Measurements from ENCODE around the gene CMBL. TPM values are rescaled to one million over a fixed set of nuclear protein-coding genes. Genes with fewer than 3 reads are reported as not detected.
A peak's percentile ranks its signal among the peaks of the same experiment; 100 is the strongest.
"Not testable (repeated sequence)": the region's sequence is repeated elsewhere in the genome, so short reads cannot be mapped to it uniquely, and the experiment has no call there.

Gene CMBL
- polyA plus RNA-seq, 3 donors = 41.1 to 51.0 (median 49.8) TPM

DNA sequence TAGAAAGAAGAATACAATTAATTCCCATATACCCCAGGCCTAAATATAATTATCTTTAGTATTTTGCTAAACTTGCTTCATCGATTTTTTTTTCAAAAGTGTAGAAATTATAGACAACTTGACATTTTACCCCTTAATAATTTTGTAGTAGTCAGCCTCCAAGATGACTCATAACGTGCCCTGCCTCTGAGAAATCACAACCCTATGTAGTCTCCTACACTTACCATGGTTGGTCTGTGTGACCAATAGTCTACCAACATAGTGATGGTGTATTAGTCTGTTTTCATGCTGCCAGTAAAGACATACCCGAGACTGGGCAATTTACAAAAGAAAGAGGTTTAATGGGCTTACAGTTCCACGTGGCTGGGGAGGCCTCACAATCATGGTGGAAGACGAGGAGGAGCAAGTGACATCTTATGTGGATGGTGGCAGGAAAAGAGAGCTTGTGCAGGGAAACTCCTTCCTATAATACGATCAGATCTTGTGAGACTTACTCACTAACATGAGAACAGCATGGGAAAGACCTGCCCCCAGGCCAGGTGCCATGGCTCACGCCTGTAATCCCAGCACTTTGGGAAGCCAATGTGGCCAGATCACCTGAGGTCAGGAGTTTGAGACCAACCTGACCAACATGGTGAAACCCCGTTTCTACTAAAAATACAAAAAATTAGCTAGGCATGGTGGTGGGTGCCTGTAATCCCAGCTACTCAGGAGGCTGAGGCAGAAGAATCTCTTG, 3.3 kb upstream of the CMBL start:
- not testable (repeated sequence) for DNase-seq (ENCODE audit: low read depth in 3 of 3, low spot score in 2 of 3)

DNA sequence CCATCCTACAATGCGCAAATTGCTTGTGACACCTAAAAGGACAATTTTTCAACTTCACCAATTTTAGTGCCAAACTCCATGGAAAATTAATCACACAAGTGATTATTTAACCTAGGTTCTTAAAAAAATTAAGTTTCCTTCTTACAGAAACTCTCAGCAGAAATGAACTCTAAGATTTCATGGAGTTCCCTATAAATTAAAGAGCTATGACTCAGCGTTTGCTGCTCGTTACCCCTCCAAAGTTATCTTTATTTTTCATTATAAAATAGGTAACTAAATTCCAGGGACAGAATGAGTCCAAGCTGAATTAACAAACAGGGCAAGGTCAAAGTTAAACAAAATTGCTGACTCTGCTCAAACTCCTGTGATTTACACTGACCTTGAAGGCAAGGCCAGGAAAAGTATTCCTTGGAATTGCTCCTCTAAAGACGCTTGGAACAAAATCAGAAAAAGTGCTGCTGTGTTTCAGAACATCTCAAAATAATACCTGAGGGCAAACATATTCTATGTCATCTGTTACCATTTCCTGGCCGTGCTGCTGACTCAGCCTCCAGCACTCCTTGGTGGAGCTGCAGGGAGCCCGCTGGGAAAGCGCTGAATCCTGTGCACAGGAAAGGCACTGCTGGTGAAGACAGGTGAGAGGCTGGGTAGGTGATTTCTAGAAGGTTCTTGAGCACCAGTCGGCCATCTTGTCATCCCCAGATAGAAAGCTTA, 2.5 kb upstream of the CMBL start:
- DNase-seq (ENCODE audit: low read depth in 3 of 3, low spot score in 2 of 3) = no peak

DNA sequence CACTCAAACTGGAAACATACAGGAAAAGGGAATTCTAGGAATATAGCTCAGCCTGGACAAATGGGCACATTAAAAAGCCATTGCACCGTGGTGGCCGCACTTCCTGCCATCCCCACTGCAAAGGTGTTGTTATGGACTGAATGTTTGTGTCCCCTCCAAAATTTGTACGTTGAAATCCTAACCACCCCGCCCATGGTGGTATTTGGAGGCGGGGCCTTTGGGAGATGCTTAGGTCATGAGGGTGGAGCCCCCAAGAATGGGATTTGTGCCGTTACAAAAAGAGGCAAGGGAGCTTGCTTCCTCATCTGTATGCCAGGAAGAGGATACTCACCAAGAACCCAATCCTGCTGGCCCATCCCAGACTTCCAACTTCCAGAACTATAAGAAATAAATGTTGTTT, 1.1 kb upstream of the CMBL start:
- DNase-seq (ENCODE audit: low read depth in 3 of 3, low spot score in 2 of 3) = no peak

DNA sequence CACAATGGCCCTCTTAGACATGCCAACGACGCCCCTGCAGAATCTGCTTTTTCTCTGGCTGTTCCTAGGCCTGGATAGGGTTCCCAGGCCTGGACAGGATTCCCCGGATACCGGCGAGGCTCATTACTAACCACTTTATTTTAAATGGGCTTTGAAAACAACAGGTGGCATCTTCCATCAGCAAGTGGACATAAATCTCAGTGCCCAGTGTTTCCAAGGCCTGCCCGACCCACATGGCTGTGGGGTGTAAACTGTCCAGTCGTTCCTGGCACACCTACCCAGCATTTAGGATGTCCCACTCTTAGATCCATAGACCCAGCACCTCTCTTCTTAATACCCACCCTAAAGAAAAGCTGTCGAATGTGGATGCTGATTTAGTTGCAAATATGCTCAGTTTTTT, 896 bp downstream of the CMBL start:
- DNase-seq (ENCODE audit: low read depth in 3 of 3, low spot score in 2 of 3) = no peak

DNA sequence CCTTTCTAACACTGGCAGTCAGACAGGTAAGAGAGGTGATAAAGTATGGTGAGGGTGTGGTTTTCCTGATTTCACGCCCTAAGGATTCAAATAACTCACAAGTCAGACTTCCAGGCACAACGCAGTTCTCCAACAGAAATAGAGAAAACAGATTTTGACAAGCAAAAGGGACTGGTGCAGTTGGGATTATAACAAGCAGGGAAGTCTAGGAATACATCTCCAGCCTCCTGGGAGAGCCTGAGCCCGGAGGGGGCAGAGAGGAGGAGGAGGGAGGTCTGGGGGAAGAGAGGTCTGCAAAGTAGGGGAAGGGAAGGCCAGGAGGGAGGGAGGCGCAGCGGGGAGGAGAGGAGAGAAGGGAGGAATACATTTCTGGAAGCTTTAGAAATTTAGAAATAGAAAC, 1.6 kb downstream of the CMBL start:
- no peak for DNase-seq (ENCODE audit: low read depth in 3 of 3, low spot score in 2 of 3)

DNA sequence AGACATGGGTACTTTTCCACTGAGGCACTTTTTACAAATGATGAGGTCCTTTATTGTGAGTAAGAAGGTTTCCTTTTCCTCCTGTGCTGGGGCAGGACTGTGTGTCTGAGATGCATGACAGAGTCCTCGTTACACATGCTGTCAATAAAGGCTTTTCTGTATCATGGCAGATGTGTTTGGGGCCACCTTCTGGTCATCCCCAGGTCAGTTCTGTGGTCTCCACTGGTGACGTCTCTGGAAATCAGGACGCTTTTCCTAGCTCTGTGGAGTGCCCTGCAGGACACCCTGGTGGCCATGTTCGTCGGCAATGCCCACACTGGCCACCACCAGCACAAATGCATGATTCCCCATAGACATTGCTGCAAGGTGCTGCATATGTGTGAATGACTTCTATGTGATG, 2.8 kb downstream of the CMBL start:
- no peak for DNase-seq (ENCODE audit: low read depth in 3 of 3, low spot score in 2 of 3)

DNA sequence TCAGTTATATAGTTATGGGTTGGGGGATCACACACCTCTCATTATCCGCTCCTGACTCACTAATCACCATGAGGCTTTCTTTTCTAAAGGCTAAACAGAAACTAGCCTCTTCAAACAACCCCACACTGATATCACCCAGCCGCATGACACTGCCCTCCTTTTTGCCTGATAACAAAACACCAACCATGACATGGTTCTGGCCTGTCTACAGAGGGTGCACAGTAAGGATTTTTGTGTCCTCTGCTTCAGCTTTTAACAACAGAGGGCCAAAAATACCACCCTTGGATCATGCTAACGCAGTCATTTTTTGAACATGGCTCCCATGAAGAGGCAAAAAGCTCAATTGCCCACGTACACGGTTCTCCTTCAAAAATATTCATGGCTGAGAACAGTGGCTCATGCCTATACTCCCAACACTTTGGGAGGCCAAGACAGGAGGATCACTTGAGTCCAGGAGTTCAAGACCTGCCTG, 4.0 kb downstream of the CMBL start:
- DNase-seq (ENCODE audit: low read depth in 3 of 3, low spot score in 2 of 3) = no peak

DNA sequence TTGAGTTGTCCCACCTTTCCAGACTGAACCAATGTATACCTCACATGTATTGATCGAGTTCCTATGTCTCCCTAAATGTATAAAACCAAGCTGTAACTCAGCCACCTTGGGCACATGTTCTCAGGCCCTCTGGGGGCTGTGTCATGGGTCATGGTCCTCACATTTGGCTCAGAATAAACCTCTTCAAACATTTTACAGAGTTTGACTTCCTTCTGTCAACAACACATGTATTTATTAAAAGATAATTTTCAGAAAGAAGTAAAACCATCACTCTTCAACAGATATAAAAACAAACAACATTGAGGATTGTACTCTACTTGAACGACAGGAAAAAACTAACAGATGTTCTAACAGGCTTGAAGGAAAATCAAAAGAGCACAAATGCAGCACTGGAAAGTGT, 4.5 kb downstream of the CMBL start:
- no peak for DNase-seq (ENCODE audit: low read depth in 3 of 3, low spot score in 2 of 3)

DNA sequence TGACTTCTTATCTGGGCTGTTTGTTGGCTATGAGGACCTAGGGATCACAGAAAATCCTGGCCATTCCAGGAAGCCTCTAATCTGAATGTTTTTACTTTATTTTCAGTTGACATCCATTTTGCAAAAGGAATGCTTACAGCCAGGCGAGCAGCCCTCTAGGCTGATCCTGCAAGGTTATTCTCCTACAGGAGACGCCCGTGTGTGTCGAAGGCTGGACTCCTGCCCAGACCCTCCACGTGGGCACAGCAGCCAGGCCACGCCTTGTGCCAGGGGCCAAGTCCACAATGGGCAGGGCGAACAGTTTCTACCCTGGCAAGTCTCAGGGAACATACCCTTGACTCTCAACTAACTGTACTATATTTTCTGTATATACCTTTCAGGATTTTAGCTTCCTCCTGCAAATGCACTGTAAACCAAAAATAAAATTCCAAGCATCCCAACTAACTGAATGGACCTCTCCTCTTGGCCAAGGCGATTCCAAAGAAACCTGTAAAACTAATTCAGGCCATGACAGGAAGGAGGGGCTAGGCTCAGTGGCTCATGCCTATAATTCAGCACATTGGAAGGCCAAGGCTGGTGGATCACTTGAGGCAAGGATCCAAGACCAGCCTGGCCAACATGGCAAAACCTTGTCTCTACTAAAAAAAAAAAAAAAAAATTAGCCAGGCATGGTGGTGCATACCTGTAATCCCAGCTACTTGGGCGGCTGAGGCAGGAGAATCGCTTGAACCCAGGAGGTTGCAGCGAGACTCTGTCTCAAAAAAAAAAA, 5.7 kb downstream of the CMBL start:
- no peak for DNase-seq (ENCODE audit: low read depth in 3 of 3, low spot score in 2 of 3)

DNA sequence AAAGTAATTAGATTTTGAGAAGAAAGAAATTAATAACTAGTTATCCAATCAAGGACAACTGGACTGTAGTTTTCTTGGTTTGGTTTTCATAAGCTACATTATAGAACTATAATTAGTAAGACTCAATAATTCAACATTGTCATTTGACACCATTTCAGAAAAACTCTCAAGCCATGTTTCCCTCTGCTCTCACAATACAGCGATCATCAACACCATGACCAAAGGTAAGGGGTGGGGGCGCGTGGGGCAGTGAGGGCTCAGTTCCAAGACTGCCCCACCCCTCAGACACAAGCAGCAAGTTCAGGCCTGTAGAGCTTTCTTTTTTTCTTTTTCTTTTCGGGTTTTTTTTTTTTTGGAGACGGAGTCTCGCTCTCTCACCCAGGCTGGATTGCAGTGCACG, 6.4 kb downstream of the CMBL start:
- no peak for DNase-seq (ENCODE audit: low read depth in 3 of 3, low spot score in 2 of 3)

DNA sequence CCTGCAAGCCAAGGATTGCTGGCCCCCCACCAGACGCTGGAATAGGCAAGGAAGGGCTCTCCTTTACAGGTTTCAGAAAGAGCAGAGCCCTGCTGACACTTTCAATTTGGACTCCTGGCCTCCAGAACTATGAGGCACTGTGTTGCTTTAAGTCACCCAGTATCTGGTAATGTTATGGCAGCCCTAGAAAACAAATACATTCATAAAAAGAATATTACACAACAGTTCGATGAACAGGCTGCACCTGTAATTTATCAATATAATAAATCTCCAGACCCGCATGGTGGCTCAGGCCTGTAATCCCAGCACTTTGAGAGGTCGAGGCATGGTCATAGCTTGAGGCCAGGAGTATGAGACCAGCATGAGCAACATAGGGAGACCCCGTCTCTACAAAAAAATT, 7.5 kb downstream of the CMBL start:
- no peak for DNase-seq (ENCODE audit: low read depth in 3 of 3, low spot score in 2 of 3)

DNA sequence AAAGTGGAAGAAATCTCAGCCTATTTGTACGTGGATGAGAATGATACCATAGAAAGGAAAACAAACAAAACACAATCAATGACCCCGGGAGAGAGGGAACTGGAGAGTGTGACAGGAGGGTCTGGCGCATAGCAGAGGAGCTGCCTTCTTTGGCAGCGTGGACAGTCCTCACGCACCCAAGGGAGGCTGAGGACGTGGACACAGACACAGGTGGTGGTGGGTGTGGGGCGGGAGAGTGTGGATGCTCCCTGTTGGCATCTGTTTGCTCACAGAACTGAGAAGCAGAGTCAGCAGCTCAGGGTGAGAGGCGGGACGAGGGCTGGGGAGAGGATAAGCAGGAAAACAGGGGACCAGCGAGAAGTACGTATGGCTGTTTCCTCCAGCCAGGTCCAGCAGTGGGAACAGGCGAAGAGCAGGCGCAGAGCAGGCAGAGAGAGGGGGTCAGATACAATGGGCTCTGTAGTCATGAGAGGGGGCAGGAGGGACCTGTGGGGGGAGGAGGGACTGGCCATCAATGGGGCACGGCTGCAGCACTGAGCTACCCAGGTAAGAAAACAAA, 10.0 kb downstream of the CMBL start:
- no peak for DNase-seq (ENCODE audit: low read depth in 3 of 3, low spot score in 2 of 3)

DNA sequence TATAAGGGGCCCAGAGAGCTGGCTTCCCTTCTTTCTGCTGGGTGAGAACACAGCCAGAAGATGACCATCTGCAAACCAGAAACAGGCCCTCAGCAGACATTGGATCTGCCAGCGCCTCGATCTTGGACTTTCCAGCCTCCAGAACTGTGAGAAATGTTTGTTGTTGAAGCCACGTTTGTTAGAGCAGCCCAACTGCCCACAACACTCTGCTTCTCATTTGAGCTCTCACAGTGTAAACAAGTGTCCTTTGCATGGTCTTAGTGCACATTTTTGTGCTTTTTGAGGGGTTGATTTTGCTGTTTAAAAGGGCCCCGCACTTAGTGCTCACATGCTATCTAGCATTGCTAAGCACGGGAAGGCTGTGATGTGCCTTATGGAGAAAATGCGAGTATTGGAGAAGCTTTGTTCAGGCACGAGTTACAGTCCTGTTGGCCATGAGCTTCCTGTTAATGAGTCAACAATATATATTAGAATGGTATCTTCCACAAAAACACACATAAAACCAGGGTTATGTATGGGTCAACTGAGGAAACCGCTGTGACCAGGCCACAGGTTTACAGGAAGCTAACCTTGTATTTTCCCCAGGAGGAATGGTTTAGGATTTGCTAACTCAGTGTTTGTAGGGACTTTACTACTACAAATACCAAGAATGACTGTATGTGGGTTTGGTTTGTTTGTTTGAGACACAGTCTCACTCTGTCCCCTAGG, 11.9 kb downstream of the CMBL start:
- DNase-seq (ENCODE audit: low read depth in 3 of 3, low spot score in 2 of 3) = no peak

DNA sequence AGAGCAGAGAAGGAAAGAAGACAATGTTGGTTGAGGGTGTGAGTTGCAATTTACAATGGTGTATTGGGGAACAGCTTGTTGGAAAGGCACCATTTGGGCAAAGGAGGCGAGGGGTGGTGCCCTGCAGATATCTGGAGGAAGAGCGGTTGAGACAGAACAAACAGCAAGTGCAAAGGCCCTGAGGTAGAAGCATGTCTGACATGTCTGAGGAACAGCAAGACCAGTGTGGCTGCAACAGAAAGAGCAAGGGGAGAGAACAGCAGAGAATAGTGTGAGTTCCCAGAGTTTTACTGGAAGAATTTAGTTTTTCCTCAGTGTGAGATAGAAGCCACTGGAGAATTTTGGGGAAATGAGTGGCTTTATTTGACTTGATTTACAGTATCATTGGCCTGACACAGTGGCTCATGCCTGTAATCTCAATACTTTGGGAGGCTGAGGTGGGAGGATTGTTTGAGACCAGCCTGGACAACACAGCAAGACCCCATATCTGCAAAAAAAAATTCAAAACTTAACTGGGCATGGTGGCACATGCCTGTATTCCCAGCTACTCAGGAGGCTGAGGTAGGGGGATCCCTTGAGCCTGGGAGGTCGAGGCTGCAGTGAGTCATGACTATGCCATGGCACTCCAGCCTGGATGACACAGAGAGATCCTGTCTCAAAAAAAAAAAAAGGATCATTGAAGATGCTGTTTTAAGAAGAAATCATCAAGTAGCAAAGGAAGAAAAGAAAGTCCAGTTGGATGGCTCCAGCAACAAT, 13.6 kb downstream of the CMBL start:
- DNase-seq (ENCODE audit: low read depth in 3 of 3, low spot score in 2 of 3) = no peak

DNA sequence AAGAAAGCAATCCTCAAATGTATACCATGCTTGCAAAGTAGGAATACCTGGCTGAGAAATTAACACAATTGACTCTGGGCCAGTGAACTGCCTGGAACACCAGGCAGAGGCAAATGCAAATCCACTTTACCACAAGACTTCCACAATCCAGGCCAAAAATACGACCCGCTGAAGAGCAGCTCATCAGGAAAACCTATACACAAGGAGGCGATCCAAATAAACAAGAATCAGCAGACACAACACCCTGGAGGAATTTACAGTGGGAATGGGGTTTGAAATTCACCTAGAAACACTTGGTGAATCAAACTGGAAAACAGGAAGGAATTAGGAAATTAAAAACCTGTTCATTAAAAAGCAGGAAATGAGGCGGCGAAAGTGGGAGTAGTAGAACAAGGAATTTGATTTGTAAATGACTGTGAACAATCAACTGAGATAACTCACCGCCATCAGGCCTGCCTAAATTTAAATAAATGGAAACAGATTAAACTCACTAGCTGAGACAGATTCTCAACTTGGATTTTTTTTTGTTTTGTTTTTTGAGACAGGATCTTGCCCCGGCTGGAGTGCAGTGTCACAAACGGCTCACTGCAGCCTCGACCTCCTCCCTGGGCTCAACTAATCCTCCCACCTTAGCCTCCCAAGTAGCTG, 15.9 kb downstream of the CMBL start:
- no peak for DNase-seq (ENCODE audit: low read depth in 3 of 3, low spot score in 2 of 3)

DNA sequence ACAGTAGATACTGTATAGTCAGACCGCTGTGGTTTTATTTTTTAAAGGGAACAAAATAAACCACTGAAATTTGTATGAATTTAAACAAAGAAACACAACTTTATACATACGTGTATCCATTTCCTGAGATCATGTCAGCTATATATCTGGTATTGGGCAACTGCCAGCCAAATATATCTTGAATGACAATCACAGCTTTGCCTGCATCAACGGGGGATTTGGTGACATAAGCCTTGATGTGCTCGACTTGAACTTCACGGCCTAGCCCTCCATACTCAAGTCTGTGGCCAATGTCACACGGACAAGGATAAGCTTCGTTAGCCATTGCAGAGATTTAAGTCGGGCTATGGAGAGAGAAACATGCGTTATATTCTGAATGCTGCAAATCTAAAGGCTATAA, 17.3 kb downstream of the CMBL start:
- DNase-seq (ENCODE audit: low read depth in 3 of 3, low spot score in 2 of 3) = no peak

DNA sequence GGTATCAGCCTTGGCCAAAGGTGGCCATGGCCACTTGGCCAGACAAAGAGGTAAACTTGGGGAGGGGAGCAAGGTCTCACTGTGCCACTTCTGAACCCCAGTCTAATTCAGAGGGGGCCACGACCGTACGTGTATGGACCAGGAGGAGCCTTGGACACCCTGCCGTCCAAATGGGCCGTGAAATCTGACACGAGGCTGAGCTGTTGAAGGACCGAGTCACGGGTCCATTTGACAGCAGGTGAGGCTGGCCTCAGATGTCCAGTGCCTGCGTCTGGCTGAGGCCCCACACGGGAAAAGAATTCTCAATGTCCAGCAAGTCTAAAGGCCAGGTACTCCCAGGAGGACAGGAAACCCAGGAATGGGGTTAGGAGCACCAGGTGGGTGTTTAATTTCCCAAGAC, 17.7 kb downstream of the CMBL start:
- no peak for DNase-seq (ENCODE audit: low read depth in 3 of 3, low spot score in 2 of 3)

DNA sequence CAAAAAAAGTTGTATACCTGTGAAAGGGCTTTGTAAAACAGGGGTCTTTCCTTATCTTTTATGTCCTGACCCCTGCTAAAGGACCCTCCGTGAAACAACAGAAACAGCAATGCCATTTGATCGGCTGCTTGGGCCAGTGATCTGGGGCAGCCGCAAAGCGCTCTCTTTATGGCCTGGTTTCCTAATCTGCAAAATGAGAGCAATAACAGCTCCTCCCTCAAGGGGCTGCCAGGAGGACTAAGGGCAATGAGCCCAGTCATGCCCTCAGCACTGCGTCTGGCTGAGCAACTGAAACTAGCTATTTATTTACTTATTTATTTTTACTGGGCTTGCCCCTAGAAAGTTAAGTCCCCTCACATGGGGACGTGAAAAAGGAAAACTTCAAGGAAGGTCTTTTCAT, 18.3 kb downstream of the CMBL start:
- DNase-seq (ENCODE audit: low read depth in 3 of 3, low spot score in 2 of 3) = no peak

DNA sequence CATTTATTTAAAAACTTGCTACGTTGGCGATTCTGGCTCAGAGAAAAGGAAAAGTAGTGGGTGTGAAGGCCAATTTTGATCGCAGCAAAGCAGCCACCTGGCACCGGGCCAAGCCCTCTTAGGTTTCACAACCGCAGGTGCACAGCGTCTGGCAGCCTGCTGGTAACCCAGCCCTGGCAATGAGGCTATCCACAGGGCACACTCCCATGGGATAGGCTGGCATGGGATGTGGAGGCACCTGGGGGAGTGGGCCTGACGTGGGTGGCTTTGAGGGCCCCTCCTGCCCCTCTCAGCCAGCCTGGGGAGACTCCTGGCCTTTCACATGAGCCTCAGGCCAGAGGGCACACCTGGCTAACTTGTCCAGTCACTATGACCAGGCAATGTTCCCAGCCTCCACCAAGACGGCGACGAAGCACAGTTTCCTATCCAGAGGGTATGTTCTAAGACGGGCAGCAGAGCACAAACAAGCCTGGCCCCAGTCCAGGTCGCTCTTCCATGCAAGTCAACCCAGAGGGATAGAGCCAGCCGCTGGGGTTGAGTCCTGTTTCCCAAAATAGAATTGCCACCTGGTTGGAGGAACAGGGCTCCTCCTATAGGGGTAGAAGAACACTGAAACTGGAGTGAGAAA, 19.0 kb downstream of the CMBL start:
- DNase-seq (ENCODE audit: low read depth in 3 of 3, low spot score in 2 of 3) = peak in 2 of 3 donors; percentile 53 to 67
